ENCODE results near the gene INPP5F. TPM values are rescaled to one million over a fixed set of nuclear protein-coding genes. Genes with fewer than 3 reads are reported as not detected.

The INPP5F gene
- total and polyA plus RNA-seq, 10 of the 15 experiments (the other 5 are each of a cell fraction or from before 2014, with no cell fraction given) = 6.0 to 49.3 (median 34.3) TPM

Small RNAs within 50 kb of the gene (small RNA-seq; reads per million reads assigned to genes)
- not detected for gene RN7SL846P

Other genes starting within 250 kb of the INPP5F start
- 97.4 and 102 TPM in 2 replicates for gene RGS10, start 183.3 kb upstream of the INPP5F start, total RNA-seq (2014; rRNA removed)
- 124 and 131 TPM in 2 replicates for gene RGS10, start 183.3 kb upstream of the INPP5F start, total RNA-seq (2014; rRNA removed; fragmentation: Illumina TruSeq; extraction: Trizol)
- 114 and 128 TPM in 2 replicates for gene RGS10, start 183.3 kb upstream of the INPP5F start, total RNA-seq (2021)
- gene RGS10, start 183.3 kb upstream of the INPP5F start, polyA plus RNA-seq (2011; rRNA removed) = 186 and 284 TPM in 2 replicates
- gene RGS10, start 183.3 kb upstream of the INPP5F start, polyA plus RNA-seq (2014; fragmentation: Illumina TruSeq; extraction: Trizol) = 193 and 226 TPM in 2 replicates
- 100 to 1,000 TPM in 1 of 2 experiments, 10 to 100 TPM in 1; 72.8 to 134 TPM for gene RGS10, start 183.3 kb upstream of the INPP5F start, polyA plus RNA-seq (2014; fragmentation: Nextera tagmentation; extraction: Ambion mirVana)
- 134 and 157 TPM in 2 replicates for gene RGS10, start 183.3 kb upstream of the INPP5F start, polyA plus RNA-seq (2014; rRNA removed)
- 100 to 1,000 TPM; 116 to 123 TPM for gene RGS10, start 183.3 kb upstream of the INPP5F start, polyA plus RNA-seq (2016; fragmentation: Nextera tagmentation; extraction: Ambion mirVana)
- 34.6 and 45.9 TPM in 2 replicates for gene TIAL1, start 129.1 kb upstream of the INPP5F start, total RNA-seq (2014; rRNA removed)
- gene TIAL1, start 129.1 kb upstream of the INPP5F start, total RNA-seq (2014; rRNA removed; fragmentation: Illumina TruSeq; extraction: Trizol) = 57.4 and 63.4 TPM in 2 replicates
- 132 and 143 TPM in 2 replicates for gene TIAL1, start 129.1 kb upstream of the INPP5F start, total RNA-seq (2021)
- 159 and 241 TPM in 2 replicates for gene TIAL1, start 129.1 kb upstream of the INPP5F start, polyA plus RNA-seq (2011; rRNA removed)
- 133 and 163 TPM in 2 replicates for gene TIAL1, start 129.1 kb upstream of the INPP5F start, polyA plus RNA-seq (2014; fragmentation: Illumina TruSeq; extraction: Trizol)
- gene TIAL1, start 129.1 kb upstream of the INPP5F start, polyA plus RNA-seq (2014; fragmentation: Nextera tagmentation; extraction: Ambion mirVana) = 10 to 100 TPM; 26.0 to 68.2 TPM
- gene TIAL1, start 129.1 kb upstream of the INPP5F start, polyA plus RNA-seq (2014; rRNA removed) = 87.8 and 91.7 TPM in 2 replicates
- 10 to 100 TPM; 29.0 to 34.9 TPM for gene TIAL1, start 129.1 kb upstream of the INPP5F start, polyA plus RNA-seq (2016; fragmentation: Nextera tagmentation; extraction: Ambion mirVana)
- gene BAG3, start 74.7 kb upstream of the INPP5F start, total RNA-seq (2014; rRNA removed) = 3.3 and 4.1 TPM in 2 replicates
- 2.3 and 2.5 TPM in 2 replicates for gene BAG3, start 74.7 kb upstream of the INPP5F start, total RNA-seq (2014; rRNA removed; fragmentation: Illumina TruSeq; extraction: Trizol)
- 11.1 and 11.4 TPM in 2 replicates for gene BAG3, start 74.7 kb upstream of the INPP5F start, total RNA-seq (2021)
- 0.56 and 0.71 TPM in 2 replicates for gene BAG3, start 74.7 kb upstream of the INPP5F start, polyA plus RNA-seq (2011; rRNA removed)
- gene BAG3, start 74.7 kb upstream of the INPP5F start, polyA plus RNA-seq (2014; fragmentation: Illumina TruSeq; extraction: Trizol) = 4.7 and 7.1 TPM in 2 replicates
- 1 to 10 TPM; 1.8 to 2.7 TPM for gene BAG3, start 74.7 kb upstream of the INPP5F start, polyA plus RNA-seq (2014; fragmentation: Nextera tagmentation; extraction: Ambion mirVana)
- gene BAG3, start 74.7 kb upstream of the INPP5F start, polyA plus RNA-seq (2014; rRNA removed) = 4.6 and 5.4 TPM in 2 replicates
- 10 to 100 TPM; 13.9 to 14.1 TPM for gene BAG3, start 74.7 kb upstream of the INPP5F start, polyA plus RNA-seq (2016; fragmentation: Nextera tagmentation; extraction: Ambion mirVana)
- gene MCMBP, start 146.8 kb downstream of the INPP5F start, total RNA-seq (2014; rRNA removed) = 70.5 and 77.2 TPM in 2 replicates
- 71.7 and 72.5 TPM in 2 replicates for gene MCMBP, start 146.8 kb downstream of the INPP5F start, total RNA-seq (2014; rRNA removed; fragmentation: Illumina TruSeq; extraction: Trizol)
- gene MCMBP, start 146.8 kb downstream of the INPP5F start, total RNA-seq (2021) = 80.1 and 80.2 TPM in 2 replicates
- 93.1 and 106 TPM in 2 replicates for gene MCMBP, start 146.8 kb downstream of the INPP5F start, polyA plus RNA-seq (2011; rRNA removed)
- 86.8 and 108 TPM in 2 replicates for gene MCMBP, start 146.8 kb downstream of the INPP5F start, polyA plus RNA-seq (2014; fragmentation: Illumina TruSeq; extraction: Trizol)
- gene MCMBP, start 146.8 kb downstream of the INPP5F start, polyA plus RNA-seq (2014; fragmentation: Nextera tagmentation; extraction: Ambion mirVana) = 10 to 100 TPM; 22.1 to 29.4 TPM
- gene MCMBP, start 146.8 kb downstream of the INPP5F start, polyA plus RNA-seq (2014; rRNA removed) = 67.1 and 74.2 TPM in 2 replicates
- 10 to 100 TPM in 1 of 2 experiments, 1 to 10 TPM in 1; 7.6 to 80.8 TPM for gene MCMBP, start 146.8 kb downstream of the INPP5F start, polyA plus RNA-seq (2016; fragmentation: Nextera tagmentation; extraction: Ambion mirVana)
- gene SEC23IP, start 166.7 kb downstream of the INPP5F start, total RNA-seq (2014; rRNA removed) = 21.6 and 30.3 TPM in 2 replicates
- 26.8 and 30.7 TPM in 2 replicates for gene SEC23IP, start 166.7 kb downstream of the INPP5F start, total RNA-seq (2014; rRNA removed; fragmentation: Illumina TruSeq; extraction: Trizol)
- gene SEC23IP, start 166.7 kb downstream of the INPP5F start, total RNA-seq (2021) = 71.9 and 82.5 TPM in 2 replicates
- 29.9 and 38.3 TPM in 2 replicates for gene SEC23IP, start 166.7 kb downstream of the INPP5F start, polyA plus RNA-seq (2011; rRNA removed)
- gene SEC23IP, start 166.7 kb downstream of the INPP5F start, polyA plus RNA-seq (2014; fragmentation: Illumina TruSeq; extraction: Trizol) = 68.0 and 68.4 TPM in 2 replicates
- 10 to 100 TPM; 15.1 to 20.8 TPM for gene SEC23IP, start 166.7 kb downstream of the INPP5F start, polyA plus RNA-seq (2014; fragmentation: Nextera tagmentation; extraction: Ambion mirVana)
- 33.6 and 39.0 TPM in 2 replicates for gene SEC23IP, start 166.7 kb downstream of the INPP5F start, polyA plus RNA-seq (2014; rRNA removed)
- 10 to 100 TPM; 72.2 to 79.2 TPM for gene SEC23IP, start 166.7 kb downstream of the INPP5F start, polyA plus RNA-seq (2016; fragmentation: Nextera tagmentation; extraction: Ambion mirVana)